Keratinocyte (primary cell): Measurements from ENCODE around the gene CACNA1S.

Source experiments
- CTCF ChIP-seq, 3 experiments: IDR thresholded peaks in 1 of 3; conservative IDR thresholded peaks in 1 of 3; optimal IDR thresholded peaks in 1 of 3; 2 replicates in 2 of 3; 3 replicates in 1 of 3; pipeline versions ENCODE3 to v1.5.1; 2011; ENCODE audit warnings: low read length in 3 of 3, mild to moderate bottlenecking in 3 of 3, moderate library complexity in 2 of 3, control low read depth in 1 of 3, inconsistent platforms in 1 of 3; ENCODE audit not compliant: insufficient read depth in 2 of 3; ENCODE audit errors: extremely low read depth in 1 of 3
- EZH2 ChIP-seq: IDR thresholded peaks from one replicate; pipeline ENCODE4 v1.6.1; 2012; ENCODE audit warnings: inconsistent platforms, mild to moderate bottlenecking, low read length, moderate library complexity

DNA sequence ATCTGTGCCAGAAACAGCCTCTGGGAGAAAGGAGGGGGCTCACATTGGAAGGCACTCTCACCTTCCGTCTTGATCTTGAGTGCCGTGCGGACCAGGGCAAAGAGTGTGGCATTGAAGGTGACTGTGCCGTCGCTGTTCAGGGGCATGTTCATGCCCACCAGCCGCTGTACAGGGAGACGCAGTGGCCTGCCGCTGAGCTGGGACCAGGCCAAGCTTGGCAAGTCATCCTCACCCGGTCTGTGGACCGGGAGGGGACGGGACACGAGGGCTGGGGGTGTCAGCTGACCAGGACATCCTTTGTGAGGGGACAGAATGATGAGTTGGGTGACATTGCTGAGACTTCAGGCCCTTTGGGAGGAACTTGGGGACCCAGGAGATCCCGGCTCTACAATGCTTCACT lies 63.7 kb downstream of the CACNA1S start:
- TF ChIP-seq CTCF (optimal IDR thresholded peaks at IDR 0.05 in 1 of 3, IDR thresholded peaks at IDR 0.05 in 1 of 3, conservative IDR thresholded peaks at IDR 0.05 in 1 of 3; ENCODE audit: extremely low read depth in 1 of 3, insufficient read depth in 2 of 3, low read length in 3 of 3), result no peak
- TF ChIP-seq EZH2, result no peak
